K562 treated with DMSO at 1 percent for 48 hours (cell line): ENCODE results near the gene POU1F1. TPM values are rescaled to one million over a fixed set of nuclear protein-coding genes. Genes with fewer than 3 reads are reported as not detected.

Experiments
- total RNA-seq: library from RNA; unstranded; fragments of 300-600 nt; gene quantifications from 2 replicates; pipeline ENCODE4 v1.2.3, GENCODE V29; 2022; ENCODE audit warnings: low replicate concordance; ENCODE audit errors: extremely low read depth

POU1F1 gene
- total RNA-seq, result not detected in 2 replicates

GRCh38 chr3:87276484-87276883 lies at the start of gene POU1F1:
Gene POU1F1 (minus strand): TSS chr3:87276584. CDS start chr3:87276462, 122 bp downstream.

GRCh38 chr3:87227104-87227834 lies 49.1 kb downstream of the POU1F1 start, which contains the start of gene CHMP2B:
Gene CHMP2B (plus strand): TSS chr3:87227309. CDS start chr3:87227523, 214 bp downstream.

Other genes starting within 250 kb of the POU1F1 start
- gene CHMP2B, start 49.3 kb downstream of the POU1F1 start, total RNA-seq, result not detected in 2 replicates